ENCODE data around the gene RANBP1. TPM values are rescaled to one million over a fixed set of nuclear protein-coding genes. Genes with fewer than 3 reads are reported as not detected.

RANBP1 gene
- total and polyA plus RNA-seq, 9 of the 15 experiments (the other 6 are each of a cell fraction or from before 2014, with no cell fraction given), result 162 to 2,891 (median 1,289) TPM

GRCh38 chr22:20167643-20168322 lies 51.9 kb downstream of the RANBP1 start (continued):
- TF ChIP-seq ZC3H8 (IDR thresholded peaks at IDR 0.05), result no peak
- TF ChIP-seq TSC22D4 (tag; IDR thresholded peaks at IDR 0.05), result no peak
- TF ChIP-seq MGA (IDR thresholded peaks at IDR 0.05), result no peak
- no peak for TF ChIP-seq ZFX (CRISPR knock-in tag; IDR thresholded peaks at IDR 0.05)
- TF ChIP-seq ARID3A (IDR thresholded peaks at IDR 0.05; ENCODE audit: borderline replicate concordance, low read depth, low read length), result no peak
- no peak for TF ChIP-seq IRF9 (tag; IDR thresholded peaks at IDR 0.05)
- no peak for TF ChIP-seq KLF6 (CRISPR knock-in tag; IDR thresholded peaks at IDR 0.05; ENCODE audit: borderline replicate concordance)
- no peak for TF ChIP-seq TAF15 (IDR thresholded peaks at IDR 0.05; ENCODE audit: low read depth, low read length)
- TF ChIP-seq, protein P1, sequence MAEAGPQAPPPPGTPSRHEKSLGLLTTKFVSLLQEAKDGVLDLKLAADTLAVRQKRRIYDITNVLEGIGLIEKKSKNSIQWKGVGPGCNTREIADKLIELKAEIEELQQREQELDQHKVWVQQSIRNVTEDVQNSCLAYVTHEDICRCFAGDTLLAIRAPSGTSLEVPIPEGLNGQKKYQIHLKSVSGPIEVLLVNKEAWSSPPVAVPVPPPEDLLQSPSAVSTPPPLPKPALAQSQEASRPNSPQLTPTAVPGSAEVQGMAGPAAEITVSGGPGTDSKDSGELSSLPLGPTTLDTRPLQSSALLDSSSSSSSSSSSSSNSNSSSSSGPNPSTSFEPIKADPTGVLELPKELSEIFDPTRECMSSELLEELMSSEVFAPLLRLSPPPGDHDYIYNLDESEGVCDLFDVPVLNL (CRISPR knock-in tag; IDR thresholded peaks at IDR 0.05; ENCODE audit: low read depth), result no peak
- TF ChIP-seq, protein P2, sequence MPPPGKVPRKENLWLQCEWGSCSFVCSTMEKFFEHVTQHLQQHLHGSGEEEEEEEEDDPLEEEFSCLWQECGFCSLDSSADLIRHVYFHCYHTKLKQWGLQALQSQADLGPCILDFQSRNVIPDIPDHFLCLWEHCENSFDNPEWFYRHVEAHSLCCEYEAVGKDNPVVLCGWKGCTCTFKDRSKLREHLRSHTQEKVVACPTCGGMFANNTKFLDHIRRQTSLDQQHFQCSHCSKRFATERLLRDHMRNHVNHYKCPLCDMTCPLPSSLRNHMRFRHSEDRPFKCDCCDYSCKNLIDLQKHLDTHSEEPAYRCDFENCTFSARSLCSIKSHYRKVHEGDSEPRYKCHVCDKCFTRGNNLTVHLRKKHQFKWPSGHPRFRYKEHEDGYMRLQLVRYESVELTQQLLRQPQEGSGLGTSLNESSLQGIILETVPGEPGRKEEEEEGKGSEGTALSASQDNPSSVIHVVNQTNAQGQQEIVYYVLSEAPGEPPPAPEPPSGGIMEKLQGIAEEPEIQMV (tag; conservative IDR thresholded peaks at IDR 0.05; ENCODE audit: low read depth), result no peak

All from K562 (cell line).